Activated CD4-positive, alpha-beta T cell treated with anti-CD3 and anti-CD28 coated beads for 24 hours (primary cell): ENCODE measurements around the gene PTCH1.

ENCODE experiments used
- DNase-seq, 2 donors: peaks; one replicate each; pipeline ENCODE4 v3.0.0-alpha.2; 2020; ENCODE audit warnings: low read depth in 2 of 2

The PTCH1 gene

DNA sequence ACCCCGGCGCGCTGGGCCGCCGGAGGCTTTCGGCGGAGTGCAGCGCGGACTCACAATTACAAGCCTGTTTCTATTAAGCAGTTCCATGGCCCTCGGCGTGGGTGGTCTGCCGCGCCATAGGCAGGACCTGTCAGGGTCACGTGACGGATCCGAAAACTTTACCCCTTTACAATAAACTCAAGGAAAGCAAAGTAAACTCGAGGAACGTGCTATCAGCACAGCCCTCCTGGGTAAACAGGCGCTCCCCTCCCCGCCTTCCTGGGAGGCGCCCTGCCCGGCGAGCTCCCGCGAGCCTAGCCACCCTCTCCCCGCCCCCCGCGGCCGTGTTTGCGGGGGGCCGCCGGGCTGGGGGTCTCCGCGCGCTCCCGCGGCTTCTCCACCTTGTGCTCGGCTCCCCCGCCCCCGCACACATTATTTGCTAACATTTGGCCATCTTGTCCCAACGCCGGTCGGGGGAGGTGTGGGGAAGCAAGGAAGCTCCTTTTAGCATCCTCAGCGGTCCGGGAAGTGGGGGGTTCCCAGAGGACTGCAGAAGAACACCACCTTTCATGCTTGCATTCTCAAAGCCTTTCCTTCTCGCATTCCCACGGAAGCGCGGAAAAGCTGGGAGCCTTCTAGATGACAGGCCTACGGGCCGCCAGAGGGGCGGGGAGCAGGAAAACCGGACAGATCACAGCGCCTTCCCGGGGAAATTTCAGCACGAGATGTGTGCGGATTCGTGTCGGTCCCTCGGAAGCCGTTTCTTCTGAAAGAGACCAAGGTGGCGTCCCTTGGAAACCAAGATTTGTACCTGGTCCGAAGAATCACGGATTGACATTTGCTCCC is at the start of gene PTCH1:
Gene PTCH1, minus strand, starts transcription at position 238 of the 825 bp plus-strand sequence.
- no peak for DNase-seq

DNA sequence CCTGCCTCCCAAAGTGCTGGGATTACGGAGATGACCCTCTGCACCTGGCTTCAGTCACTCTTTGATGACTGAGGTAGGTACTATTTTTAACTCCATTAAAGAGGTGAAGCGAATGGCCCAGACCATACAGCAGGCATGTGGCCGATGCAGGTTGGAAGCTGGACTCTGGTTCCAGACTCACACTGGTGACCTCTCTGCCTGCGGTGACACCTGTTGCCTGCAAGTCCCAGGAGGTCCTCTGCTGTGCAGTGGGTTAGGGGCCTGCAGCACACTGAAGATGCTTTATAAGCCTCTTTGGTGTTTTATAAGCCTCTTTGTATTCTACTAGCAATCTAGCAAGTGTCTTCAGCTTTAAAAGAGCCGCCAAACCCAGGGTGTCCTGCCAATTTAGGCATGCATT is 49.2 kb upstream of the PTCH1 start:
- no peak for DNase-seq

DNA sequence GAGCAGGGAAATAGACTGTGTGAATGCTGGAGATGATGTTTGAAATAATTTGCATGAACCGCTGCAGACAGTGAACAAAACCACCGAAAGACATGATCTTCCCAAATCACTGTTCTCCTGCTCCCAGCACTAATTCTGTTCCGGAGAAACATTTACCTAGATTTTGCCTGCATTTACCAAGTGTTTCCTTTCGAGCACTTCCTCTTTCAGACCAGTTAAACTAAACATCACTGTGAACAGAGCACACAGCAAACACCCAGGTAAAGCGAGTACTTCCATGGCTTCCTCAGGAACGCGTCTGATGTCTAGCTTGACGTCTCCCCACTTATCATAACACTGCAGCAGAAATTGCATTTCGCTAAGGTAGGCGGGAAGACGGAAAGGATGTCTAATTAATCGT is 45.1 kb upstream of the PTCH1 start:
- DNase-seq: no peak

DNA sequence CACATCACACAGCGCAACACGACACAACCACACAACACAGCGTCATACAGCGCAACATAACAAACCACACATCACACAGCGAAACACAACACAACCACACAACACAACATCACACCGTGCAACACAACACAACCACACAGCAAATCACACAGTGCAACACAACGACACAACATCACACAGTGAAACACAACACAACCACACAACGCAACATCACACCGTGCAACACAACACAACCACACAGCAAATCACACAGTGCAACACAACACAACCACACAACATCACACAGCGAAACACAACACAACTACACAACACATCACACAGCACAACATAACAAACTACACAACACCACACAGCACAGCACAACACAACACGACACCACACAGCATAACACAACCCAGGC is 40.4 kb upstream of the PTCH1 start:
- no peak for DNase-seq

- DNase-seq: no peak
Measured at GRCh38 chr9:95556521-95556920, 39.8 kb upstream of the PTCH1 start.

DNA sequence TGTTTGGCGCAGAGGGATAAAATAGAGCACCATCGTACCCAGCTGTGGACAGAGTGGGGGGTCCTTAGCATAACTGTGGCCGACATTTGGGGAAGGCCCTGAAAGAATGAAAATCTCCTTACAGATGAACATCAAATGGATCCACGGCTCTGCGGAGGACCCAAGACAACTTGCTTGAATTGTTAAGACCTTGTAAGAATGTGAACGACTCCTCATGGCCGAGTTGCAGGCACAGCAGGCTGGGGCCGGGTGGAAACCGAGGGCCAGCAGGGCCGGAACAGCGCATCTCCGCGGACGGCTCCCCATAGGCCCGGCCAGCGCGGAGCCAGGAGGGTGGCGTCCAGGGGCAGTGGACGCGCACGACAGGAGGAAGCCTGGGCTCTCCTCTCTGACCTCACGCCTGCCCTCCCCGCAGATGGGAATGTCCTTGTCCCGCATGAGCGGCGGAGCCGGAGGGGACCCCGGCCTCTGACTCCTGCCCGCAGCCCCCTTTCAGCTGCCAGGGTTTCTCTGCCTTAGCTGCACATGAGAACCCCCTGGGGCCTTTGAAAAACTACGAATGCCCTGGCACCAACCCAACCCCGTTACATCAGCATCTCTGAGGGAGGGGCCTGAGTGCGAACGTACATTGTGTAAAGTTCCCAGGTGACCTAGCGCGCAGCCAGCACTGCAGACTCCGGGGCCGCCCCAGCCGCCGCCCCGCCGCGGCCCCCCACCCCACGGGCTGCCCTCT is 36.2 kb upstream of the PTCH1 start:
- DNase-seq: no peak

DNA sequence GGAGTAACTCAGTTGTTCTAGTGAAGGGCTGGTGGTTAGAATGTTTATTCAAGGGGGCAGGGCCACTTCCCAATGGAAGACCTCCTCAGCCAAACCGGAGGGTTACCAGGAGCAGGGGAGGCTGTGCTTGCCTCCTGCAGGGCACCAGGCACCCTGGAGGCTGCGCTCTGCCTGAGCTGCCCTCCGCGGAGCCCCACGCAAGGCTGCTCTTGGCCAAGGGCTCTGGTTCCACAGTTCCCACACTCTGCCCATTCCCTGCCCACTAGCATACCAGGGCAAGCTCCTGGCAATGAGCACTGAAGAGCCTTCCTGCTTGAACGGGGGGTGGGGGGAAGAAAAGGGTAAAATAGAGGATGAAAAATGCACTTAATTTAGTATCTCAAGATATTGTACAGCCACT is 35.5 kb upstream of the PTCH1 start:
- no peak for DNase-seq

DNA sequence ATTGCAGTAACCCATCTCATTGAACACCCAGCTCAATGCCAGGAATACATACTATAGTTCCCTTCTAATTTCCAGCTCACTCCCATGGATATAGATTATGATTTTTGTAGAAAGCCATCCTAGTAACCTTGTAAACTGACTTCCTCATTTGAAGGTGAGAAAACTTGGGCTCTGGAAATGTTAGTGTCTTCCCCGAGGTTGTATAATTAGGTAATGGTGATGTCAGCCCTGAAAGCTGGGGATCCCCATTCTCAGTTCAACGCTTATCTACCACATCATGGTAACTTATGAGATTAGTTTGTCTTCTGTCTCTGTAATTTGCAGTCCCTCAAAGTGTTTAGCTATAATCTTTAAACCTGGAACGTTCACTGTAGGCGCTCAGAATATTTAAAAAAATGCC is 34.6 kb upstream of the PTCH1 start:
- DNase-seq: no peak

- DNase-seq: no peak
Measured at GRCh38 chr9:95545831-95546567, 29.2 kb upstream of the PTCH1 start.

- no peak for DNase-seq
Measured at GRCh38 chr9:95533996-95534680, 17.4 kb upstream of the PTCH1 start.

GRCh38 chr9:95529910-95530309 is 13.1 kb upstream of the PTCH1 start:
- no peak for DNase-seq

- DNase-seq: no peak
Measured at GRCh38 chr9:95528908-95529502, 12.2 kb upstream of the PTCH1 start.

- DNase-seq: no peak
Measured at GRCh38 chr9:95522871-95523370, 6.2 kb upstream of the PTCH1 start.

DNA sequence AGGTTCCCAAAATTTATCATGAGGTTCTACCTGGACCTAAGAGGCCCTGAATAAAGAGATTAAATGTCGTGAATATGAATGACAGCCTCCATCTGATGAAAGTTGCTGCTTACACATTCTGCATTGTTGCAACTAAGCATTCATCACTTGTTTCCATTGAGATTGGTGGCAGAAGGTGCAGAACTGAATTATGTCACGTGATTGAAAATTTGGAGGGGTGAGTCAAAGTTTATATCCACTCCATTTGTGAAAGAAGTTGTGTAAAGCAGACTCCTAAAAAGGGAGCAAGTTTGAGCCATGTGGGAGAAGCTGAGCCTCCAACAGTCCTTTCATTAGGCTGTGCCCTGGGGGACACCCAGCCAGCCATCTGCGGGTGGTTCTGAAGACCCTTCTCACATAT is 4.9 kb upstream of the PTCH1 start:
- no peak for DNase-seq

GRCh38 chr9:95517559-95518425 is 1.0 kb upstream of the PTCH1 start:
- no peak for DNase-seq

GRCh38 chr9:95516221-95516733 is 494 bp downstream of the PTCH1 start:
- no peak for DNase-seq

GRCh38 chr9:95515272-95516113 is 1.3 kb downstream of the PTCH1 start:
- DNase-seq: no peak

- no peak for DNase-seq
Measured at GRCh38 chr9:95514342-95514741, 2.4 kb downstream of the PTCH1 start.

GRCh38 chr9:95513711-95514110 is 3.1 kb downstream of the PTCH1 start:
- no peak for DNase-seq
